ENCODE data around the gene MRPL18. TPM values are rescaled to one million over a fixed set of nuclear protein-coding genes. Genes with fewer than 3 reads are reported as not detected.
A peak's percentile ranks its signal among the peaks of the same experiment; 100 is the strongest.

The MRPL18 gene
- total and polyA plus RNA-seq, 9 donors: 66.7 to 80.2 (median 74.6) TPM

- Histone ChIP-seq H3K27ac (ENCODE audit: low read length) (no peak overlapping the region), H3K9me3 (replicated peaks; ENCODE audit: control insufficient read depth, low read depth, low read length) (no peaks in the 10 kb centered on the region), H3K4me3 (ENCODE audit: low read length) (no peak overlapping the region), H3K27me3 (ENCODE audit: control insufficient read depth, insufficient read depth, low read length) (no peaks in the 10 kb centered on the region), H3K36me3 (ENCODE audit: control insufficient read depth, insufficient read depth, low read length) (peaks cover 50% of the 10 kb centered on the region), H3K4me1 (ENCODE audit: control insufficient read depth, insufficient read depth, low read length) (no peaks in the 10 kb centered on the region)
- DNase-seq: no peak
These were observed 20.8 kb upstream of the MRPL18 start for GRCh38 chr6:159769470-159769869.

GRCh38 chr6:159772196-159772595, 18.1 kb upstream of the MRPL18 start:
- Histone ChIP-seq H3K4me3 (ENCODE audit: low read length) (no peak overlapping the region), H3K27me3 (ENCODE audit: control insufficient read depth, insufficient read depth, low read length) (no peaks in the 10 kb centered on the region), H3K4me1 (ENCODE audit: control insufficient read depth, insufficient read depth, low read length) (no peaks in the 10 kb centered on the region), H3K27ac (ENCODE audit: low read length) (no peak overlapping the region), H3K36me3 (ENCODE audit: control insufficient read depth, insufficient read depth, low read length) (peaks cover 48% of the 10 kb centered on the region), H3K9me3 (replicated peaks; ENCODE audit: control insufficient read depth, low read depth, low read length) (no peaks in the 10 kb centered on the region)
- DNase-seq: no peak
- WGBS (ENCODE audit: insufficient coverage): no CpG with 5 or more reads among the region's 1 CpG

- 83% methylated on average over 4 of the region's 7 CpGs for WGBS (ENCODE audit: insufficient coverage)
- no peaks in the 10 kb centered on the region for H3K4me1 ChIP-seq (ENCODE audit: control insufficient read depth, insufficient read depth, low read length)
- H3K36me3 ChIP-seq (ENCODE audit: control insufficient read depth, insufficient read depth, low read length): peaks cover 51% of the 10 kb centered on the region
- H3K9me3 ChIP-seq (replicated peaks; ENCODE audit: control insufficient read depth, low read depth, low read length): no peaks in the 10 kb centered on the region
- H3K27me3 ChIP-seq (ENCODE audit: control insufficient read depth, insufficient read depth, low read length): no peaks in the 10 kb centered on the region
- no peak overlapping the region for H3K4me3 ChIP-seq (ENCODE audit: low read length)
- no peak for DNase-seq
- H3K27ac ChIP-seq (ENCODE audit: low read length): no peak overlapping the region
These were observed 12.9 kb upstream of the MRPL18 start for GRCh38 chr6:159777240-159777904.

- no peak overlapping the region for H3K4me3 ChIP-seq (ENCODE audit: low read length)
- no peaks in the 10 kb centered on the region for H3K4me1 ChIP-seq (ENCODE audit: control insufficient read depth, insufficient read depth, low read length)
- no peaks in the 10 kb centered on the region for H3K9me3 ChIP-seq (replicated peaks; ENCODE audit: control insufficient read depth, low read depth, low read length)
- no peak overlapping the region for H3K27ac ChIP-seq (ENCODE audit: low read length)
- no peaks in the 10 kb centered on the region for H3K27me3 ChIP-seq (ENCODE audit: control insufficient read depth, insufficient read depth, low read length)
- DNase-seq: no peak
- peaks cover 55% of the 10 kb centered on the region for H3K36me3 ChIP-seq (ENCODE audit: control insufficient read depth, insufficient read depth, low read length)
- no CpG with 5 or more reads among the region's 1 CpG for WGBS (ENCODE audit: insufficient coverage)
These were observed 12.1 kb upstream of the MRPL18 start for GRCh38 chr6:159778131-159778530.

- no CpG with 5 or more reads among the region's 3 CpGs for WGBS (ENCODE audit: insufficient coverage)
- Histone ChIP-seq H3K27me3 (ENCODE audit: control insufficient read depth, insufficient read depth, low read length) (no peaks in the 10 kb centered on the region), H3K4me1 (ENCODE audit: control insufficient read depth, insufficient read depth, low read length) (no peaks in the 10 kb centered on the region), H3K9me3 (replicated peaks; ENCODE audit: control insufficient read depth, low read depth, low read length) (no peaks in the 10 kb centered on the region), H3K27ac (ENCODE audit: low read length) (no peak overlapping the region), H3K4me3 (ENCODE audit: low read length) (no peak overlapping the region), H3K36me3 (ENCODE audit: control insufficient read depth, insufficient read depth, low read length) (peaks cover 59% of the 10 kb centered on the region)
- DNase-seq: no peak
These were observed 11.6 kb upstream of the MRPL18 start for GRCh38 chr6:159778542-159779103.

- peak; percentile 14 for DNase-seq
- Histone ChIP-seq H3K4me3 (ENCODE audit: low read length) (peak overlapping the region; percentile 96), H3K9me3 (replicated peaks; ENCODE audit: control insufficient read depth, low read depth, low read length) (no peaks in the 10 kb centered on the region), H3K4me1 (ENCODE audit: control insufficient read depth, insufficient read depth, low read length) (peaks cover 13% of the 10 kb centered on the region), H3K27me3 (ENCODE audit: control insufficient read depth, insufficient read depth, low read length) (no peaks in the 10 kb centered on the region), H3K36me3 (ENCODE audit: control insufficient read depth, insufficient read depth, low read length) (peaks cover 36% of the 10 kb centered on the region), H3K27ac (ENCODE audit: low read length) (peak overlapping the region; percentile 90)
- no CpG with 5 or more reads among the region's 15 CpGs for WGBS (ENCODE audit: insufficient coverage)
These were observed 2.0 kb upstream of the MRPL18 start for GRCh38 chr6:159788276-159788675.

- under 1% methylated on average over 60 of the region's 60 CpGs for WGBS (ENCODE audit: insufficient coverage)
- peak overlapping the region; percentile 90 for H3K27ac ChIP-seq (ENCODE audit: low read length)
- peaks cover 32% of the 10 kb centered on the region for H3K36me3 ChIP-seq (ENCODE audit: control insufficient read depth, insufficient read depth, low read length)
- no peaks in the 10 kb centered on the region for H3K9me3 ChIP-seq (replicated peaks; ENCODE audit: control insufficient read depth, low read depth, low read length)
- peaks cover 13% of the 10 kb centered on the region for H3K4me1 ChIP-seq (ENCODE audit: control insufficient read depth, insufficient read depth, low read length)
- peak overlapping the region; percentile 96 for H3K4me3 ChIP-seq (ENCODE audit: low read length)
- no peaks in the 10 kb centered on the region for H3K27me3 ChIP-seq (ENCODE audit: control insufficient read depth, insufficient read depth, low read length)
- DNase-seq: peak; percentile 54
These were observed 1.4 kb upstream of the MRPL18 start for GRCh38 chr6:159788753-159789376.

GRCh38 chr6:159789377-159790148, 704 bp upstream of the MRPL18 start, which contains the start of gene TCP1:
TSS of gene TCP1 (minus strand) at chr6:159789602. CDS start at chr6:159789468, 134 bp downstream.
- Histone ChIP-seq H3K27me3 (ENCODE audit: control insufficient read depth, insufficient read depth, low read length) (no peaks in the 10 kb centered on the region), H3K36me3 (ENCODE audit: control insufficient read depth, insufficient read depth, low read length) (peaks cover 29% of the 10 kb centered on the region), H3K9me3 (replicated peaks; ENCODE audit: control insufficient read depth, low read depth, low read length) (no peaks in the 10 kb centered on the region), H3K27ac (ENCODE audit: low read length) (peak within 1 kb of the TSS; percentile 100), H3K4me1 (ENCODE audit: control insufficient read depth, insufficient read depth, low read length) (peaks cover 13% of the 10 kb centered on the region), H3K4me3 (ENCODE audit: low read length) (peak within 1 kb of the TSS; percentile 96)
- WGBS (ENCODE audit: insufficient coverage): under 1% methylated on average over 47 of the region's 64 CpGs
- peak; percentile 100 for DNase-seq

GRCh38 chr6:159790956-159791598, 810 bp downstream of the MRPL18 start:
- peak overlapping the region; percentile 100 for H3K27ac ChIP-seq (ENCODE audit: low read length)
- peak overlapping the region; percentile 85 for H3K4me3 ChIP-seq (ENCODE audit: low read length)
- WGBS (ENCODE audit: insufficient coverage): 25% methylated on average over 10 of the region's 18 CpGs
- H3K36me3 ChIP-seq (ENCODE audit: control insufficient read depth, insufficient read depth, low read length): peaks cover 21% of the 10 kb centered on the region
- no peaks in the 10 kb centered on the region for H3K27me3 ChIP-seq (ENCODE audit: control insufficient read depth, insufficient read depth, low read length)
- peak; percentile 11 for DNase-seq
- no peaks in the 10 kb centered on the region for H3K9me3 ChIP-seq (replicated peaks; ENCODE audit: control insufficient read depth, low read depth, low read length)
- H3K4me1 ChIP-seq (ENCODE audit: control insufficient read depth, insufficient read depth, low read length): peaks cover 13% of the 10 kb centered on the region
